ENCODE measurements around the gene R3HCC1L. TPM values are rescaled to one million over a fixed set of nuclear protein-coding genes. Genes with fewer than 3 reads are reported as not detected.

The R3HCC1L gene
- total RNA-seq, 1 experiment from 2014 or later = 15.9 TPM

DNA sequence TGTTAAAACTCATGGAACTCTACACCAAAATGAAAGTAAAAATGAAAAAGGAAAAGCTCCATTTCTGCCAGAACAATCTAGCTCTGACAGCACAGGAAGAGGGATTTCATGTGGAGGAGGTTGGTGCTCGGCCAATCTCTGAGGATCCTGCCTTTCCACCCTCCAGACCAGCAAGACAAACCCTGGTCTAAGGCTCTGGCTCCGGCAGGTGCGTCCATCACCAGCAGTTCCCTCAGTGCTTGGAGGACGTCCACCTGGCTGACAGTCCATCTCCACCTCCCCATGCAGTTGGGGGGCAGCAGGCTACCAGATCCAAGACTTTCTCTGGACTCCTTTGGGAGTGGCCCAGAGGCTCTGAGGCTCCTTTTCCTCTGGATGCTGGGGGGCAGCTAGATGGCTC lies 158.5 kb downstream of the R3HCC1L start:
- Histone ChIP-seq H3K9me3 (ENCODE audit: control insufficient read depth, insufficient read depth, low read depth, low read length) (no peaks in the 10 kb centered on the region), H3K27me3 (ENCODE audit: control insufficient read depth, insufficient read depth, low read length) (no peaks in the 10 kb centered on the region; the same call in 1 of the 2 replicates), H3K4me1 (ENCODE audit: control insufficient read depth, insufficient read depth, low read length) (no peaks in the 10 kb centered on the region), H3K4me3 (ENCODE audit: low read depth in 2 of 2, low read length in 2 of 2) (no peak overlapping the region), H3K36me3 (ENCODE audit: control insufficient read depth, insufficient read depth, low read length) (no peaks in the 10 kb centered on the region), H3K27ac (ENCODE audit: low read length) (no peak overlapping the region)
- no TSS peak for BruUV-seq (replicated peaks)
- intact Hi-C loops (cut with micrococcal nuclease; ENCODE audit: unreplicated experiment) = no loop called here
- in situ Hi-C loops (cut with HindIII; ENCODE audit: low pct_unique_long_range_greater_than_20kb, low sequenced_read_pairs) = no loop called here
- CTCF ChIA-PET = no interaction called here
- ATAC-seq = no peak
- POLR2A ChIA-PET = no interaction called here
- DNase-seq (ENCODE audit: low read depth, low spot score) = no peak
- TF ChIP-seq REST (IDR thresholded peaks at IDR 0.05; ENCODE audit: insufficient read depth in 1 of 2, low read depth in 2 of 2, low read length in 1 of 2) (no peak), SIN3A (IDR thresholded peaks at IDR 0.05; ENCODE audit: borderline replicate concordance, insufficient read depth, low read depth, low read length) (no peak)
- TF ChIP-seq, protein P1, sequence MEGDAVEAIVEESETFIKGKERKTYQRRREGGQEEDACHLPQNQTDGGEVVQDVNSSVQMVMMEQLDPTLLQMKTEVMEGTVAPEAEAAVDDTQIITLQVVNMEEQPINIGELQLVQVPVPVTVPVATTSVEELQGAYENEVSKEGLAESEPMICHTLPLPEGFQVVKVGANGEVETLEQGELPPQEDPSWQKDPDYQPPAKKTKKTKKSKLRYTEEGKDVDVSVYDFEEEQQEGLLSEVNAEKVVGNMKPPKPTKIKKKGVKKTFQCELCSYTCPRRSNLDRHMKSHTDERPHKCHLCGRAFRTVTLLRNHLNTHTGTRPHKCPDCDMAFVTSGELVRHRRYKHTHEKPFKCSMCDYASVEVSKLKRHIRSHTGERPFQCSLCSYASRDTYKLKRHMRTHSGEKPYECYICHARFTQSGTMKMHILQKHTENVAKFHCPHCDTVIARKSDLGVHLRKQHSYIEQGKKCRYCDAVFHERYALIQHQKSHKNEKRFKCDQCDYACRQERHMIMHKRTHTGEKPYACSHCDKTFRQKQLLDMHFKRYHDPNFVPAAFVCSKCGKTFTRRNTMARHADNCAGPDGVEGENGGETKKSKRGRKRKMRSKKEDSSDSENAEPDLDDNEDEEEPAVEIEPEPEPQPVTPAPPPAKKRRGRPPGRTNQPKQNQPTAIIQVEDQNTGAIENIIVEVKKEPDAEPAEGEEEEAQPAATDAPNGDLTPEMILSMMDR (IDR thresholded peaks at IDR 0.05) = no peak

DNA sequence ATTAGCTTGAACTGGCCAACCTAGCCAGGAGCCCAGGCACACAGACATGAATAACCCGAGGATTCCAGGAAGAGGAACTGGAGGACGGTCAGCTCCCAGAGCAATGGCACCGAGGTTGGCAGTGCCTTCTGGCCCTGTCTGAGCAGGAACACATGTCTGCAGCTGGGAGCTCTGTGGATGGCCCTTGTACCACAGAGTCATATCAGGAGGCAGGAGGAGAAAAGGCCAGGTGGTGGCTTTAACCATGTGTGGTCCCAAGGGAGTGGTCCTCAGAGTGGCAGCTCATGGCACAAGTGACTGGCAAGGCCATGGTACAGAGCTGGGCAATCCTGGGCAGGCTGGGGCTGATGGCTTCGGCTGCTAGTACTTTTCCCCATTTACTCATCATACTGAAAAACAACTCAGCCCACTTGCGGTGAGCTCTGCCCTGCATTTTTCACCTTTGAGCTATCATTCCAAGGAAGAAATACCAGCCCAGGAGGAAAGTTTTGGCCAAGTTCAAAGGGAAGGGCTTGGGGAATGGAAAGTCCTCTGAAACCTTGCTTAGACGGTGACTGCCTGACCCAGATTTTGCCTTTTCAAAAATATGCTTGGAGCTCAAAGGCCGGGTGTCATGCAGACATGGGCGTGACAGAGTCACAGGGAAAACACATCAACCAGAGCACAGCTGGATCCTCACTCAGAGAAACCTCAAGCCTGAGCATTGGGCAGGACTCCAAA lies 159.3 kb downstream of the R3HCC1L start:
- Histone ChIP-seq H3K9me3 (ENCODE audit: control insufficient read depth, insufficient read depth, low read depth, low read length) (no peaks in the 10 kb centered on the region), H3K36me3 (ENCODE audit: control insufficient read depth, insufficient read depth, low read length) (no peaks in the 10 kb centered on the region), H3K27ac (ENCODE audit: low read length) (no peak overlapping the region), H3K4me1 (ENCODE audit: control insufficient read depth, insufficient read depth, low read length) (no peaks in the 10 kb centered on the region), H3K27me3 (ENCODE audit: control insufficient read depth, insufficient read depth, low read length) (peaks cover 3% of the 10 kb centered on the region), H3K4me3 (ENCODE audit: low read depth in 2 of 2, low read length in 2 of 2) (no peak overlapping the region)
- CTCF ChIA-PET = no interaction called here
- BruUV-seq (replicated peaks) = no TSS peak
- TF ChIP-seq REST (IDR thresholded peaks at IDR 0.05; ENCODE audit: insufficient read depth in 1 of 2, low read depth in 2 of 2, low read length in 1 of 2) (no peak), SIN3A (IDR thresholded peaks at IDR 0.05; ENCODE audit: borderline replicate concordance, insufficient read depth, low read depth, low read length) (no peak), TCF7L2 (IDR thresholded peaks at IDR 0.05; ENCODE audit: low read depth, low read length) (no peak), POLR2AphosphoS5 (IDR thresholded peaks at IDR 0.05; ENCODE audit: low read depth, low read length) (no peak)
- TF ChIP-seq, protein P1 (IDR thresholded peaks at IDR 0.05) = no peak
- no peak for DNase-seq (ENCODE audit: low read depth, low spot score)
- POLR2A ChIA-PET = no interaction called here
- ATAC-seq = peak; percentile 40; the same call in 1 of the 2 replicates
- intact Hi-C loops (cut with micrococcal nuclease; ENCODE audit: unreplicated experiment) = no loop called here
- in situ Hi-C loops (cut with HindIII; ENCODE audit: low pct_unique_long_range_greater_than_20kb, low sequenced_read_pairs) = no loop called here

Measured in Panc1 (cell line).